Hematopoietic multipotent progenitor cell treated with erythropoietin and hydrocortisone succinate and interleukin-3 and kit ligand, for 4 days (in vitro differentiated cells): ENCODE measurements around the gene TBX10.
"Not testable (repeated sequence)": the region's sequence is repeated elsewhere in the genome, so short reads cannot be mapped to it uniquely, and the experiment has no call there.

Experiments used
- DNase-seq: peaks from one replicate; pipeline ENCODE4 v3.0.0-alpha.2; 2015

TBX10 gene

GRCh38 chr11:67664213-67664585 lies 24.6 kb upstream of the TBX10 start:
- DNase-seq, result no peak

GRCh38 chr11:67663532-67664212 lies 24.1 kb upstream of the TBX10 start:
- DNase-seq, result no peak

- no peak for DNase-seq
Measured at GRCh38 chr11:67662835-67663531, 23.4 kb upstream of the TBX10 start.

- no peak for DNase-seq
Measured at GRCh38 chr11:67662142-67662834, 22.7 kb upstream of the TBX10 start.

GRCh38 chr11:67660752-67661151 lies 21.2 kb upstream of the TBX10 start:
- DNase-seq, result not testable (repeated sequence)

- DNase-seq, result not testable (repeated sequence)
Measured at GRCh38 chr11:67659651-67660165, 20.1 kb upstream of the TBX10 start.

GRCh38 chr11:67657300-67657699 lies 17.7 kb upstream of the TBX10 start:
- DNase-seq, result no peak

GRCh38 chr11:67656278-67656922 lies 16.8 kb upstream of the TBX10 start:
- peak; percentile 83 for DNase-seq

GRCh38 chr11:67654225-67654624 lies 14.7 kb upstream of the TBX10 start:
- DNase-seq, result no peak

GRCh38 chr11:67652965-67653845 lies 13.6 kb upstream of the TBX10 start:
- DNase-seq, result no peak

- no peak for DNase-seq
Measured at GRCh38 chr11:67651976-67652781, 12.6 kb upstream of the TBX10 start.

- DNase-seq, result no peak
Measured at GRCh38 chr11:67649634-67650510, 10.3 kb upstream of the TBX10 start.

- peak; percentile 72 for DNase-seq
Measured at GRCh38 chr11:67648796-67649613, 9.4 kb upstream of the TBX10 start.

- peak; percentile 85 for DNase-seq
Measured at GRCh38 chr11:67648140-67648795, 8.7 kb upstream of the TBX10 start.

GRCh38 chr11:67647471-67647870 lies 7.9 kb upstream of the TBX10 start:
- DNase-seq, result no peak

GRCh38 chr11:67646535-67647336 lies 7.2 kb upstream of the TBX10 start:
- peak; percentile 77 for DNase-seq

- no peak for DNase-seq
Measured at GRCh38 chr11:67645521-67646461, 6.2 kb upstream of the TBX10 start.
